GM10248 (cell line): Measurements from ENCODE around the gene HPX.

Source experiments
- CTCF ChIA-PET: fragments of 300-600 bp; sonication (Branson Sonifier 250); formaldehyde crosslinking; extraction: SDS; loops from one replicate; lab custom pipeline; 2021; ENCODE audit warnings: antibody characterized with exemption; lab: Yijun Ruan, JAX
- POLR2A ChIA-PET: fragments of 350-650 bp; sonication (Branson Sonifier 250); formaldehyde crosslinking; extraction: SDS; loops from one replicate; lab custom pipeline; 2020; ENCODE audit warnings: antibody characterized with exemption; lab: Yijun Ruan, JAX
- DNase-seq: peaks from one replicate; pipeline ENCODE4 v3.0.0; 2012; ENCODE audit errors: extremely low spot score
- TF ChIP-seq, protein P1 (sequence below): IDR thresholded peaks from 2 replicates; pipeline ENCODE4 v1.5.1; 2012; ENCODE audit warnings: mild to moderate bottlenecking, low read depth; ENCODE audit errors: extremely low read depth, missing control alignments, control extremely low read depth

The HPX gene

DNA sequence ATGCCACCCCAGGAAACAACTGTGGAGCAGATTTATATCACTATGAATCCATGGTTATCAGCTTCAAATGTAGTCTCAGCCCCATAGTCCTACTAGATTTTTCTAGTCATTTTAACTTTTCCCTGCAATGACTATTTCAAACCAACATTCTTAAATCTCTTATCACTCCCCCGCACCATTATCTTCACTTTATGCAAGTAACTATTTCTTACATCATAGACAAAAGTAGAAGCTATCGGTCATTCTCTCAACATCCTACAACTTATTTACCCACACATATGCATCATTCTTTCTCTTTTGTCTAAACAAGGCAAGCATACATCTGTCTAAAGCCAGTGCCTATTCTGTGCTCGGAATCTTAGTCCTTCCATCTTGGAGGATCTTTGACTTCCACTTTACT is 44.9 kb upstream of the HPX start:
- TF ChIP-seq, protein P1, sequence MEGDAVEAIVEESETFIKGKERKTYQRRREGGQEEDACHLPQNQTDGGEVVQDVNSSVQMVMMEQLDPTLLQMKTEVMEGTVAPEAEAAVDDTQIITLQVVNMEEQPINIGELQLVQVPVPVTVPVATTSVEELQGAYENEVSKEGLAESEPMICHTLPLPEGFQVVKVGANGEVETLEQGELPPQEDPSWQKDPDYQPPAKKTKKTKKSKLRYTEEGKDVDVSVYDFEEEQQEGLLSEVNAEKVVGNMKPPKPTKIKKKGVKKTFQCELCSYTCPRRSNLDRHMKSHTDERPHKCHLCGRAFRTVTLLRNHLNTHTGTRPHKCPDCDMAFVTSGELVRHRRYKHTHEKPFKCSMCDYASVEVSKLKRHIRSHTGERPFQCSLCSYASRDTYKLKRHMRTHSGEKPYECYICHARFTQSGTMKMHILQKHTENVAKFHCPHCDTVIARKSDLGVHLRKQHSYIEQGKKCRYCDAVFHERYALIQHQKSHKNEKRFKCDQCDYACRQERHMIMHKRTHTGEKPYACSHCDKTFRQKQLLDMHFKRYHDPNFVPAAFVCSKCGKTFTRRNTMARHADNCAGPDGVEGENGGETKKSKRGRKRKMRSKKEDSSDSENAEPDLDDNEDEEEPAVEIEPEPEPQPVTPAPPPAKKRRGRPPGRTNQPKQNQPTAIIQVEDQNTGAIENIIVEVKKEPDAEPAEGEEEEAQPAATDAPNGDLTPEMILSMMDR, result no peak
- no peak for DNase-seq
- POLR2A ChIA-PET, result no interaction called here
- CTCF ChIA-PET, result interaction anchor here (1.0 to 3.3 kb wide), 4 partner anchors 9 to 123 kb away, joined by 3 to 14 read pairs (median 6); no protein-coding TSS in a partner anchor

DNA sequence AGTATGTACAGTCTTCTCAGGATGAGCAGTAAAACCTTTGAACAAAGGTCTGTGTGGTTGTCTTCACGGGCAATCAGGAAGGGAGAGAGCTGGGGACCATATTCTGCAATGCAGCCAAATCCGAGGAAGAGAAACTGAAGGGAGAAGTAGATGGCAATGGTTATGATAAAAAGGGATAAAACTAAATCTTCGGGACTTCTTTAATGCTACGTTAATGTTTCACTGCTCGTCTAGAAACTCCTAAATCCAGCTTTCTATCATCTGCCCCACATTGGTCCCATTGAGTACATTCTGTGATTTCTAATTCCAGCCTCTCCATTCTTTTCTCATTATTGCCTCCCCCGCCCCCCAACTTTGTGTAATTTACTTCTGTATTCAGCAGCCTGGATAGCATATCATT is 42.2 kb upstream of the HPX start:
- DNase-seq, result no peak
- TF ChIP-seq, protein P1, result no peak
- CTCF ChIA-PET, result interaction anchor here (0.8 to 3.3 kb wide), 8 partner anchors 12 to 200 kb away, joined by 3 to 14 read pairs (median 3); partner anchors contain the start of genes MRPL17 and TAF10
- POLR2A ChIA-PET, result no interaction called here

DNA sequence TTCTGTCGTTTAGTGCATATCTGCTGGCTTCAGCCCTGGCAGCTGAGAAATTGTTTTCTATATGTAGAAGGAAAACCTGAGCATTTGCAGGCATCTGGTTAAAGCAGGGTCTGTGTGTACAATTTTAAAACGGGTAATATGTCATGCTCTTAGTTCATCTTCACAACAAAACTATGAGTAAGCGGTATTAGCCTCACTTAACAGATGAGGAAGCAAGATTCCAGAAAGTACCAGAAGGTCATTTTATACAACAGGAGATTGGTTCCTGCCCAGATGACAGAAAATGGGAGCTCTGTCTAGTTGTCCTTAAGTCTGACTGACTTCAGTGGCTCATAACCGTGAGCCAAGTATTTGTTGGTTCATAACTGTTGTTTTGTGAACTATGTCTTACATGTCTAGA is 41.7 kb upstream of the HPX start:
- ChIA-PET POLR2A (no interaction called here), CTCF (interaction anchor here (0.7 to 3.3 kb wide), 13 partner anchors 8 to 1183 kb away, joined by 3 to 14 read pairs (median 3); partner anchors contain the start of genes MRPL17 and TAF10)
- TF ChIP-seq, protein P1, result no peak
- DNase-seq, result no peak

DNA sequence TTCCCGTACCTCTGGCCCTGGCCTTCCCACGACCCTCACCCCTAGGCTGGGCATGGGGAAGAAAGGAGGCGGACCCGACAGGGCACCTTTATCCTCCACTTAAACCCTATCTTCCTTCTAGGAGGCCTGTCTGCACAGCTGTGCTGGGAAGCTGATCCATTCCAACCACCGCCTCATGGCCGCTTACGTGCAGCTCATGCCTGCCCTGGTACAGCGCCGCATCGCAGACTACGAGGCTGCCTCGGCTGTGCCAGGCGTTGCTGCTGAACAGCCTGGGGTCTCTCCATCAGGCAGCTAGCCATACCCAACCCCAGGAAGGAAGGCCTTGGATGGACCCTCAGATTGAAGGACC is 41.1 kb upstream of the HPX start:
- POLR2A ChIA-PET, result interaction anchor here (0.8 to 1.4 kb wide), 5 partner anchors 8 to 247 kb away, joined by 3 to 5 read pairs (median 3); partner anchors contain the start of genes APBB1 and TPP1
- DNase-seq, result no peak
- CTCF ChIA-PET, result interaction anchor here (0.7 to 2.0 kb wide), 15 partner anchors 9 to 1183 kb away, joined by 3 to 10 read pairs (median 3); partner anchors contain the start of genes MRPL17 and TAF10
- TF ChIP-seq, protein P1, result no peak

DNA sequence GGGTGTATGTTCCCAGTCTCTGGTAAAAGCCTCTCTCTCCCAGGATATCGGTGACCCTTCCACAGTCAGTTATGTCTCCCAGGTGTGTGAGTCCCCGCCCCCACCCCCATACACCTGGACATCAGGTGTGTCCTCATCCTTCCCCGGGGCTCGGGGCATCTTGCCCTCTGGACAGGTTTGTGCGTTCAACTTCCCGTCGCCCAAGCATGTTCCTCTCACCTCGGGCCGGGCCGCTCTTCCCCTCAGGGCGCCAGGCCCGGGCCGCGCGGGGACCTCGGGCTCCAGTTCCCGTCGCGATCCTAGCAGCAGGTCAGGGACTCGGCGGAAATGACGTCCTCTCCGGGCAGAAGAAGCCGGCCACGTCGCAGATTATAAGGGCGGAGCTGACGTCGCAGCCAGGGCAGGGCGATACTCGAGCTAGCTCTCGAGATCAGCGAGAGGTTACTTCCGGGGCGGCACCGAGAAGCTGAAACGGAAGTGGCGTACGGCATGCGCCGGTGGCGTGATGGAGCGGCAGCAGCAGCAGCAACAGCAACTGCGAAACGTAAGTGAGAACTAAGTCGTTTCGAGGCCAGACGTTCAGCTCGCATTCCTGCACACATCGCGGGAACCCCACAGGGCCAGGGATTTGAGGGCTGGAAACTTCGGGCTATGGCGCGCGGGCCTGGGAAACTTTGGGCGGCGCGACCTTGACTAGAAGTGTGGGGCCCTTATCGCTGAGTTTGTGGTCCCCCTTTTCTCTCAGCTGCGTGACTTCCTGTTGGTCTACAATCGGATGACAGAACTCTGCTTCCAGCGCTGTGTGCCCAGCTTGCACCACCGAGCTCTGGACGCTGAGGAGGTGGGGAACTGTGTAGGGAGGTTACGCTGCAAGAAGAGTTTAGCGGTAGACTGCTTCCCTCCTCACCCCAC is 40.5 kb upstream of the HPX start, which contains the start of the genes ARFIP2 and TIMM10B:
Gene ARFIP2, minus strand, starts transcription at position 320 of the 912 bp plus-strand sequence. CDS start 910 bp downstream, outside the sequence.
Gene TIMM10B, plus strand, starts transcription at position 490 of the 912 bp plus-strand sequence. Its CDS starts 16 bp downstream, at position 506.
- DNase-seq, result peak; percentile 99
- TF ChIP-seq, protein P1, result no peak
- POLR2A ChIA-PET, result interaction anchor here (0.6 to 1.4 kb wide), 6 partner anchors 9 to 246 kb away, joined by 3 to 5 read pairs (median 3); partner anchors contain the start of genes APBB1 and TPP1
- CTCF ChIA-PET, result interaction anchor here (0.8 to 2.0 kb wide), 13 partner anchors 13 to 1184 kb away, joined by 3 to 10 read pairs (median 4); partner anchors contain the start of gene MRPL17
